GM12878 (cell line): ENCODE data around the gene ARGLU1. TPM values are rescaled to one million over a fixed set of nuclear protein-coding genes. Genes with fewer than 3 reads are reported as not detected.

ENCODE experiments used
- ATAC-seq: fragments of 200-7000 bp; cut with Tn5 transposase; 3 replicates; pipeline ENCODE4 v1.9.1; 2020; ENCODE audit warnings: mild to moderate bottlenecking, moderate library complexity
- BruUV-seq: library from RNA; stranded (reverse); fragments of 400-500 nt; replicated peaks from 2 replicates; lab custom pipeline; 2021; lab: Mats Ljungman, UMichigan
- CTCF ChIA-PET: fragments of 300-600 bp; sonication (Branson Sonifier 250); formaldehyde crosslinking; extraction: SDS; loops from one replicate; lab custom pipeline; 2021; ENCODE audit warnings: inconsistent platforms; lab: Yijun Ruan, JAX
- POLR2A ChIA-PET: fragments of 350-600 bp; formaldehyde crosslinking; extraction: SDS; loops from one replicate; lab custom pipeline; 2021; ENCODE audit warnings: inconsistent platforms; lab: Charles Lee
- RAD21 ChIA-PET: fragments of 300-600 bp; sonication (Branson Sonifier 250); formaldehyde crosslinking; loops from one replicate; lab custom pipeline; 2023; ENCODE audit warnings: antibody characterized with exemption; ENCODE audit not compliant: unreplicated experiment; lab: Charles Lee
- SMC1A ChIA-PET: fragments of 300-600 bp; sonication (Branson Sonifier 250); formaldehyde crosslinking; loops from one replicate; lab custom pipeline; 2023; ENCODE audit not compliant: unreplicated experiment, uncharacterized antibody; lab: Charles Lee
- DNase-seq: peaks from one replicate; pipeline ENCODE4 v3.0.0-alpha.2; 2011; ENCODE audit warnings: low read depth, low spot score
- FAIRE-seq: peaks from 3 replicates; lab custom pipeline; 2011; peaks lifted over from hg19 to GRCh38; lab: Jason Lieb, UNC
- H2AFZ ChIP-seq: 2 replicates; pipeline ENCODE4 v1.6.0; 2011; ENCODE audit warnings: low read depth, low read length, control low read depth; ENCODE audit not compliant: control insufficient read depth
- H3K27ac ChIP-seq: 2 replicates; pipeline ENCODE4 v1.5.1; 2011; ENCODE audit warnings: control low read depth; ENCODE audit not compliant: control insufficient read depth, insufficient read depth
- H3K27me3 ChIP-seq, 2 experiments: replicated peaks in 1 of 2; 2 replicates each; pipeline versions ENCODE4 v1.6.0 to v1.6.1; 2011; ENCODE audit warnings: low read length in 1 of 2; ENCODE audit not compliant: control insufficient read depth in 2 of 2, insufficient read depth in 2 of 2
- H3K36me3 ChIP-seq, 2 experiments: 2 replicates each; pipeline ENCODE4 v1.5.1; 2011; ENCODE audit warnings: low read length in 1 of 2; ENCODE audit not compliant: control insufficient read depth in 2 of 2, insufficient read depth in 2 of 2
- H3K4me1 ChIP-seq: 2 replicates; pipeline ENCODE4 v1.6.1; 2011; ENCODE audit warnings: mild to moderate bottlenecking, low read length, moderate library complexity, mixed read lengths; ENCODE audit not compliant: control insufficient read depth, insufficient read depth
- H3K4me2 ChIP-seq: 2 replicates; pipeline ENCODE4 v1.6.0; 2011; ENCODE audit warnings: control low read depth; ENCODE audit not compliant: control insufficient read depth, insufficient read depth
- H3K4me3 ChIP-seq: fragments of 200-600 bp; sonication (generic); 2 replicates; pipeline ENCODE4 v1.5.1; 2016
- H3K79me2 ChIP-seq: 2 replicates; pipeline ENCODE4 v1.6.0; 2011; ENCODE audit warnings: low read length; ENCODE audit not compliant: control insufficient read depth, insufficient read depth
- H3K9ac ChIP-seq: 2 replicates; pipeline ENCODE4 v1.8.0; 2011; ENCODE audit warnings: low read length, control low read depth, mixed read lengths; ENCODE audit not compliant: control insufficient read depth, insufficient read depth
- H3K9me3 ChIP-seq: replicated peaks from 3 replicates; pipeline ENCODE4 v1.5.1; 2011; ENCODE audit warnings: mild to moderate bottlenecking, low read length; ENCODE audit not compliant: control insufficient read depth, insufficient read depth
- H4K20me1 ChIP-seq: 2 replicates; pipeline ENCODE4 v1.6.0; 2011; ENCODE audit not compliant: control insufficient read depth, insufficient read depth
- BCL11A ChIP-seq: IDR thresholded peaks from 2 replicates; pipeline ENCODE4 v1.6.1; 2011; ENCODE audit warnings: low read depth, low read length
- CHD4 ChIP-seq: fragments of 200-600 bp; sonication (generic); IDR thresholded peaks from 2 replicates; pipeline ENCODE4 v1.6.1; 2016; ENCODE audit warnings: mild to moderate bottlenecking
- DPF2 ChIP-seq: fragments of 450-650 bp; IDR thresholded peaks from 2 replicates; pipeline ENCODE4 v1.6.1; 2017; ENCODE audit warnings: mild to moderate bottlenecking
- E2F4 ChIP-seq: IDR thresholded peaks from 2 replicates; pipeline ENCODE4 v1.6.1; 2012; ENCODE audit warnings: low read depth, low read length, improper control_type of control experiment
- EP300 ChIP-seq, 2 experiments: fragments of 150-350 bp in 1 of 2; IDR thresholded peaks; 2 replicates each; pipeline ENCODE4 v1.6.1; 2011 to 2012; ENCODE audit warnings: low read depth in 2 of 2, low read length in 2 of 2, borderline replicate concordance in 1 of 2, improper control_type of control experiment in 1 of 2, inconsistent platforms in 1 of 2; ENCODE audit not compliant: control insufficient read depth in 1 of 2
- HDAC6 ChIP-seq: fragments of 200-600 bp; sonication (generic); IDR thresholded peaks from one replicate; pipeline ENCODE4 v1.8.0; 2017; ENCODE audit warnings: antibody characterized with exemption; ENCODE audit not compliant: unreplicated experiment
- MXI1 ChIP-seq: fragments of 150-350 bp; IDR thresholded peaks from 2 replicates; pipeline ENCODE4 v1.6.1; 2011; ENCODE audit warnings: low read depth, mild to moderate bottlenecking, inconsistent platforms, low read length, improper control_type of control experiment
- NBN ChIP-seq: fragments of 450-650 bp; IDR thresholded peaks from 2 replicates; pipeline ENCODE4 v1.6.1; 2016
- PML ChIP-seq: IDR thresholded peaks from 2 replicates; pipeline ENCODE4 v1.6.1; 2012; ENCODE audit warnings: low read length, inconsistent platforms
- POU2F2 ChIP-seq: IDR thresholded peaks from 3 replicates; pipeline ENCODE4 v1.6.1; 2011; ENCODE audit warnings: low read depth, mild to moderate bottlenecking, low read length, borderline replicate concordance
- RAD21 ChIP-seq: IDR thresholded peaks from 2 replicates; pipeline ENCODE4 v1.6.1; 2011; ENCODE audit warnings: mild to moderate bottlenecking, low read depth, low read length, moderate library complexity; ENCODE audit not compliant: insufficient read depth
- RBBP5 ChIP-seq: fragments of 200-600 bp; sonication (generic); conservative IDR thresholded peaks from 2 replicates; pipeline ENCODE4 v1.6.1; 2016
- TAF1 ChIP-seq: IDR thresholded peaks from 2 replicates; pipeline ENCODE4 v1.6.1; 2011; ENCODE audit warnings: mild to moderate bottlenecking, low read depth, low read length, borderline replicate concordance
- USF1 ChIP-seq: IDR thresholded peaks from 2 replicates; pipeline ENCODE4 v1.6.1; 2011; ENCODE audit warnings: borderline replicate concordance, low read depth, mild to moderate bottlenecking, moderate library complexity, mixed read lengths, low read length; ENCODE audit not compliant: insufficient read depth; ENCODE audit errors: extremely low read length
- ZNF622 ChIP-seq: fragments of 450-650 bp; IDR thresholded peaks from 2 replicates; pipeline ENCODE4 v1.6.1; 2017; ENCODE audit warnings: mild to moderate bottlenecking, inconsistent platforms
- WGBS: methylation state at CpG from one replicate; pipeline ENCODE4 v1.1.6; 2016; ENCODE audit warnings: low lambda C conversion rate; ENCODE audit not compliant: insufficient replicate concordance, insufficient coverage; ENCODE audit errors: missing lambda C conversion rate; 5-methylcytosine and 5-hydroxymethylcytosine counted together
- in situ Hi-C: fragments of 300-500 bp; cut with MboI; formaldehyde crosslinking; loops from 9 replicates; pipeline ENCODE4 v1.14.3; 2018; ENCODE audit warnings: mixed read lengths
- intact Hi-C: fragments of 100-400 bp; cut with micrococcal nuclease; formaldehyde crosslinking; loops from one replicate; pipeline ENCODE4 v1.14.2; 2022; ENCODE audit not compliant: unreplicated experiment
- polyA plus RNA-seq, 11 experiments: library from polyadenylated mRNA; depleted of rRNA in 4 of 11; unstranded in 6 of 11; stranded (reverse) in 5 of 11; fragments of >200 nt; fragmentation: Nextera tagmentation in 4 of 11; fragmentation: Illumina TruSeq in 1 of 11; extraction: Ambion mirVana in 4 of 11; extraction: Trizol in 1 of 11; gene quantifications; 1 replicate in 1 of 11; 2 replicates in 10 of 11; pipeline versions ENCODE4 v1.2.1 to v1.2.3, GENCODE V29; 2011 to 2016; ENCODE audit warnings: inconsistent platforms in 2 of 11, missing spikeins in 2 of 11, low read depth in 1 of 11
- total RNA-seq, 4 experiments: library from RNA; depleted of rRNA in 3 of 4; stranded (reverse); fragments of >200 nt in 3 of 4; fragmentation: Illumina TruSeq in 1 of 4; extraction: Trizol in 1 of 4; gene quantifications; 2 replicates each; pipeline versions ENCODE4 v1.2.1 to v1.2.3, GENCODE V29; 2013 to 2021

ARGLU1 gene
- total and polyA plus RNA-seq, 10 of the 15 experiments (the other 5 are each of a cell fraction or from before 2014, with no cell fraction given), result 47.1 to 197 (median 98.3) TPM

- BruUV-seq, result no TSS peak
- CTCF ChIA-PET, result interaction anchor here (0.6 to 1.6 kb wide), 5 partner anchors 16 to 948 kb away, joined by 3 to 6 read pairs (median 3); no protein-coding TSS in a partner anchor
These were observed 52.9 kb downstream of the ARGLU1 start for GRCh38 chr13:106514928-106515634.

More at GRCh38 chr13:106514928-106515634, 52.9 kb downstream of the ARGLU1 start:
- TF ChIP-seq USF1, result no peak
- no peak for TF ChIP-seq CHD4
- no peak for TF ChIP-seq E2F4
- no peak for TF ChIP-seq RAD21
- no peak for TF ChIP-seq HDAC6
- no peak for TF ChIP-seq MXI1
- no peak for TF ChIP-seq BCL11A
- TF ChIP-seq DPF2, result no peak
- TF ChIP-seq POU2F2, result no peak
- no peak for TF ChIP-seq PML
- no peak for TF ChIP-seq EP300 (IDR thresholded peaks at IDR 0.05; ENCODE audit: borderline replicate concordance in 1 of 2, control insufficient read depth in 1 of 2, low read depth in 2 of 2, low read length in 2 of 2)
- no peak for TF ChIP-seq TAF1
- no peak for TF ChIP-seq ZNF622
- no peak for TF ChIP-seq RBBP5
- no peak for TF ChIP-seq NBN
- TF ChIP-seq, all 136 proteins: peak for 0
- 65% methylated on average over 15 of the region's 15 CpGs for WGBS
- H3K27me3 ChIP-seq, result no peaks in the 10 kb centered on the region
- FAIRE-seq, result no peak
- H3K4me3 ChIP-seq, result no peak overlapping the region
- H3K9me3 ChIP-seq, result no peaks in the 10 kb centered on the region
- intact Hi-C loops, result no loop called here
- ATAC-seq, result no peak
- no peak overlapping the region for H3K4me2 ChIP-seq
- H2AFZ ChIP-seq, result no peak overlapping the region
- SMC1A ChIA-PET, result interaction anchor here (0.9 to 2.0 kb wide), 4 partner anchors 8 to 185 kb away, joined by 3 to 10 read pairs (median 4); no protein-coding TSS in a partner anchor
- no peak overlapping the region for H3K9ac ChIP-seq
- POLR2A ChIA-PET, result interaction anchor here (0.8 kb wide), 1 partner anchor 415 kb away, joined by 3 read pairs; no protein-coding TSS in a partner anchor
- no peak overlapping the region for H3K27ac ChIP-seq
- H3K4me1 ChIP-seq, result no peaks in the 10 kb centered on the region
- RAD21 ChIA-PET, result no interaction called here
- no peak for DNase-seq
- H3K36me3 ChIP-seq, result no peaks in the 10 kb centered on the region
- no peaks in the 10 kb centered on the region for H4K20me1 ChIP-seq
- in situ Hi-C loops, result no loop called here
- H3K79me2 ChIP-seq, result no peaks in the 10 kb centered on the region
